H1 (cell line): Measurements from ENCODE around the gene STIM1. TPM values are rescaled to one million over a fixed set of nuclear protein-coding genes. Genes with fewer than 3 reads are reported as not detected.

Experiments
- BRCA1 ChIP-seq: IDR thresholded peaks from 2 replicates; pipeline ENCODE4 v1.6.1; 2012; ENCODE audit warnings: low read depth, low read length, improper control_type of control experiment
- polyA plus RNA-seq, 7 experiments: library from polyadenylated mRNA; depleted of rRNA in 3 of 7; stranded (reverse) in 5 of 7; unstranded in 2 of 7; fragments of >200 nt in 5 of 7; fragments of 200-250 nt in 2 of 7; gene quantifications; 1 replicate in 5 of 7; 2 replicates in 1 of 7; 4 replicates in 1 of 7; pipeline versions ENCODE4 v1.2.1 to v1.2.3, GENCODE V29; 2011 to 2013; ENCODE audit warnings: missing spikeins in 2 of 7, mixed read lengths in 2 of 7
- total RNA-seq: library from RNA; stranded (reverse); fragmentation: NEBNext Ultra II Directional; extraction: Animal tissue kit (Norgen Biotek cat#: 25700); gene quantifications from 2 replicates; pipeline ENCODE4 v1.2.1, GENCODE V29; 2021
- TF ChIP-seq, protein P1 (sequence below): IDR thresholded peaks from 2 replicates; pipeline ENCODE4 v1.6.1; 2012; ENCODE audit warnings: low read length, inconsistent platforms

STIM1 gene
- total and polyA plus RNA-seq, 2 of the 8 experiments (the other 6 are each of a cell fraction or from before 2014, with no cell fraction given) = 11.1 to 12.2 TPM

DNA sequence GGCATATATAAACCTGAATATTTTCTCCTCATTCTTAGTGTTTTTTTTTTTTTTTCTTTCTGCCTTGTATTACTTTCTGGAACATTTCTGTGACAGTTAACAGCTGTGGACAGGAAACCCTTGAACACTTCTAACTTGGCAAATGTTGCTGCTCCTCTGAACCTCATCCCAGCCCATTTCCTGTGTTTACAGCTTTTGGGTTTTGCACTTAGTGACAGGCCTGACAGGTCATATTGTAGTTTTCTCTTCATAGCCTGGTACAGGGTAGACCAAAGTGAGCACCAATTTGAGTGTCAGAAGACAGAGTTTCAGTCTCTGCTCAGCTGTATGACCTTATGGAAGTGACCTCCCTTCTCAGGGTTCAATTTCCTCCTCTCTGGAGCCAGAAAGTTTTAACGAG, 91.6 kb downstream of the STIM1 start (continued):
- TF ChIP-seq BRCA1 = no peak
- TF ChIP-seq, protein P1, sequence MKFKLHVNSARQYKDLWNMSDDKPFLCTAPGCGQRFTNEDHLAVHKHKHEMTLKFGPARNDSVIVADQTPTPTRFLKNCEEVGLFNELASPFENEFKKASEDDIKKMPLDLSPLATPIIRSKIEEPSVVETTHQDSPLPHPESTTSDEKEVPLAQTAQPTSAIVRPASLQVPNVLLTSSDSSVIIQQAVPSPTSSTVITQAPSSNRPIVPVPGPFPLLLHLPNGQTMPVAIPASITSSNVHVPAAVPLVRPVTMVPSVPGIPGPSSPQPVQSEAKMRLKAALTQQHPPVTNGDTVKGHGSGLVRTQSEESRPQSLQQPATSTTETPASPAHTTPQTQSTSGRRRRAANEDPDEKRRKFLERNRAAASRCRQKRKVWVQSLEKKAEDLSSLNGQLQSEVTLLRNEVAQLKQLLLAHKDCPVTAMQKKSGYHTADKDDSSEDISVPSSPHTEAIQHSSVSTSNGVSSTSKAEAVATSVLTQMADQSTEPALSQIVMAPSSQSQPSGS = no peak
- TF ChIP-seq, all 59 proteins: peak for 0
